HepG2 (cell line): ENCODE data around the gene MAP3K5. TPM values are rescaled to one million over a fixed set of nuclear protein-coding genes. Genes with fewer than 3 reads are reported as not detected.

Experiments
- ATAC-seq: fragments of 200-7000 bp; cut with Tn5 transposase; 3 replicates; pipeline ENCODE4 v1.9.1; 2020; ENCODE audit warnings: mild to moderate bottlenecking, moderate library complexity
- BruUV-seq: library from RNA; stranded (reverse); fragments of 400-500 nt; replicated peaks from 2 replicates; lab custom pipeline; 2021; lab: Mats Ljungman, UMichigan
- CTCF ChIA-PET: fragments of 300-600 bp; formaldehyde crosslinking; extraction: SDS; loops from one replicate; lab custom pipeline; 2021; ENCODE audit warnings: low total read pairs, inconsistent platforms, low intra/inter-chr PET ratio; lab: Yijun Ruan, JAX
- POLR2A ChIA-PET: fragments of 350-600 bp; sonication (Branson Sonifier 250); formaldehyde crosslinking; loops from one replicate; lab custom pipeline; 2020; ENCODE audit warnings: antibody characterized with exemption, inconsistent platforms; lab: Yijun Ruan, JAX
- DNase-seq: peaks from one replicate; pipeline ENCODE4 v3.0.0-alpha.2; 2015; ENCODE audit warnings: low spot score
- FAIRE-seq: peaks from 3 replicates; lab custom pipeline; 2011; peaks lifted over from hg19 to GRCh38; lab: Jason Lieb, UNC
- H2AFZ ChIP-seq: one replicate; pipeline ENCODE4 v1.6.1; 2011; ENCODE audit warnings: low read length, inconsistent platforms
- H3K27ac ChIP-seq: fragments of 300-600 bp; 3 replicates; pipeline ENCODE4 v1.8.0; 2011; ENCODE audit warnings: mixed run types, mild to moderate bottlenecking, mixed read lengths, low read length, inconsistent platforms; ENCODE audit not compliant: insufficient read depth; ENCODE audit errors: extremely low read length
- H3K27me3 ChIP-seq, 2 experiments: fragments of 200-600 bp in 1 of 2; 2 replicates in 1 of 2; 3 replicates in 1 of 2; pipeline versions ENCODE4 v1.6.0 to v1.8.0; 2011; ENCODE audit warnings: low read length in 2 of 2, mild to moderate bottlenecking in 2 of 2, moderate library complexity in 2 of 2, inconsistent platforms in 1 of 2; ENCODE audit not compliant: insufficient read depth in 2 of 2, control insufficient read depth in 1 of 2
- H3K36me3 ChIP-seq, 2 experiments: fragments of 200-600 bp in 1 of 2; replicated peaks in 1 of 2; 2 replicates in 1 of 2; 3 replicates in 1 of 2; pipeline versions ENCODE4 v1.5.1 to v1.8.0; 2011; ENCODE audit warnings: low read length in 2 of 2, inconsistent platforms in 1 of 2; ENCODE audit not compliant: insufficient read depth in 2 of 2, control insufficient read depth in 1 of 2
- H3K4me1 ChIP-seq: 2 replicates; pipeline ENCODE4 v1.5.1; 2012; ENCODE audit warnings: low read length, inconsistent platforms; ENCODE audit not compliant: insufficient read depth
- H3K4me2 ChIP-seq: 2 replicates; pipeline ENCODE4 v1.6.0; 2011; ENCODE audit warnings: low read depth, low read length, inconsistent platforms
- H3K4me3 ChIP-seq, 3 experiments: fragments of 200-600 bp in 1 of 3; sonication (generic), shearing (Covaris generic) in 1 of 3; replicated peaks in 1 of 3; 2 replicates each; pipeline ENCODE4 v1.5.1; 2011 to 2016; ENCODE audit warnings: low read length in 3 of 3, inconsistent platforms in 2 of 3, low read depth in 2 of 3, mild to moderate bottlenecking in 2 of 3, control low read depth in 1 of 3, mixed read lengths in 1 of 3; ENCODE audit not compliant: insufficient read depth in 1 of 3
- H3K79me2 ChIP-seq: one replicate; pipeline ENCODE4 v1.6.1; 2011; ENCODE audit warnings: low read length, inconsistent platforms; ENCODE audit not compliant: insufficient read depth
- H3K9ac ChIP-seq: 2 replicates; pipeline ENCODE4 v1.6.0; 2011; ENCODE audit warnings: mild to moderate bottlenecking, low read depth, low read length, inconsistent platforms; ENCODE audit not compliant: insufficient read depth
- H3K9me3 ChIP-seq: 2 replicates; pipeline ENCODE4 v1.5.1; 2012; ENCODE audit warnings: mild to moderate bottlenecking, low read length
- H4K20me1 ChIP-seq: 2 replicates; pipeline ENCODE4 v1.6.0; 2011; ENCODE audit warnings: inconsistent platforms, mild to moderate bottlenecking, low read length, moderate library complexity; ENCODE audit not compliant: insufficient read depth
- ASH2L ChIP-seq: fragments of 300-600, 200-600 bp; sonication (generic); IDR thresholded peaks from 2 replicates; pipeline ENCODE4 v1.7.0; 2017; ENCODE audit warnings: low read depth, mild to moderate bottlenecking, moderate library complexity, mixed read lengths, low read length; ENCODE audit not compliant: insufficient read length
- ELF4 ChIP-seq: sonication (generic); formaldehyde crosslinking; IDR thresholded peaks from 2 replicates; pipeline ENCODE4 v1.5.0; 2020; ENCODE audit warnings: missing genetic modification reagents, mild to moderate bottlenecking, moderate library complexity, borderline replicate concordance
- MYPOP ChIP-seq: sonication (generic); formaldehyde crosslinking; IDR thresholded peaks from 2 replicates; pipeline ENCODE4 v1.8.1; 2023; ENCODE audit warnings: mild to moderate bottlenecking, moderate library complexity, missing genetic modification reagents
- PRPF4 ChIP-seq: fragments of 200-400 bp; formaldehyde crosslinking; IDR thresholded peaks from 2 replicates; pipeline ENCODE4 v1.6.1; 2016; ENCODE audit warnings: low read length, low read depth; ENCODE audit not compliant: poor library complexity, severe bottlenecking
- SNAPC2 ChIP-seq: sonication (generic); formaldehyde crosslinking; IDR thresholded peaks from 2 replicates; pipeline ENCODE4 v1.8.1; 2022; ENCODE audit warnings: mild to moderate bottlenecking, missing genetic modification reagents
- TBL1XR1 ChIP-seq: fragments of 150-350 bp; IDR thresholded peaks from 2 replicates; pipeline ENCODE4 v1.6.1; 2014; ENCODE audit warnings: borderline replicate concordance, low read length; ENCODE audit not compliant: partially characterized antibody
- TCF7L2 ChIP-seq: IDR thresholded peaks from 2 replicates; pipeline ENCODE4 v1.6.1; 2011; ENCODE audit warnings: mild to moderate bottlenecking, low read depth, low read length, moderate library complexity
- ZNF468 ChIP-seq: sonication (generic); formaldehyde crosslinking; IDR thresholded peaks from 2 replicates; pipeline ENCODE4 v1.8.0; 2022; ENCODE audit warnings: mild to moderate bottlenecking, moderate library complexity, missing genetic modification reagents
- ZNF703 ChIP-seq: sonication (generic); formaldehyde crosslinking; IDR thresholded peaks from 2 replicates; pipeline ENCODE4 v1.5.1; 2020; ENCODE audit warnings: missing genetic modification reagents, mild to moderate bottlenecking, moderate library complexity, borderline replicate concordance
- WGBS: methylation state at CpG from one replicate; pipeline ENCODE4 v1.1.6; 2017; ENCODE audit warnings: low lambda C conversion rate; 5-methylcytosine and 5-hydroxymethylcytosine counted together
- in situ Hi-C: cut with HindIII; loops from 2 replicates; pipeline ENCODE4 v1.10.0; 2017; ENCODE audit warnings: low pct_unique_long_range_greater_than_20kb; ENCODE audit not compliant: extremely low pct_ligation_motif_present
- intact Hi-C: fragments of 100-400 bp; cut with micrococcal nuclease; formaldehyde crosslinking; loops from one replicate; pipeline ENCODE4 v1.10.0; 2022; ENCODE audit not compliant: unreplicated experiment
- polyA plus RNA-seq, 8 experiments: library from polyadenylated mRNA; depleted of rRNA in 3 of 8; stranded (reverse) in 7 of 8; unstranded in 1 of 8; fragments of >200 nt; fragmentation: Illumina TruSeq in 4 of 8; extraction: Trizol in 4 of 8; gene quantifications; 2 replicates each; pipeline versions ENCODE4 v1.2.1 to v1.2.3, GENCODE V29; 2011 to 2016; ENCODE audit warnings: low read depth in 4 of 8, missing spikeins in 1 of 8, mixed read lengths in 1 of 8; ENCODE audit not compliant: insufficient read depth in 1 of 8
- total RNA-seq, 5 experiments: library from RNA; depleted of rRNA; stranded (reverse); fragments of >200 nt; fragmentation: Illumina TruSeq; extraction: Trizol; gene quantifications; 2 replicates each; pipeline ENCODE4 v1.2.3, GENCODE V29; 2016; ENCODE audit warnings: low read depth in 1 of 5
- TF ChIP-seq, protein P1 (sequence below): sonication (generic); formaldehyde crosslinking; IDR thresholded peaks from 2 replicates; pipeline ENCODE4 v1.4.0; 2020; ENCODE audit warnings: low read depth, missing genetic modification reagents
- TF ChIP-seq, protein P2 (sequence below): sonication (generic); formaldehyde crosslinking; IDR thresholded peaks from 2 replicates; pipeline ENCODE4 v1.9.0; 2021; ENCODE audit warnings: missing genetic modification reagents, borderline replicate concordance

MAP3K5 gene
- total and polyA plus RNA-seq, 2 of the 13 experiments (the other 11 are each of a cell fraction or from before 2014, with no cell fraction given), result not detected

- no peak for TF ChIP-seq MYPOP (CRISPR knock-in tag)
- no peak for TF ChIP-seq PRPF4
Measured at GRCh38 chr6:136734977-136735376, 57.3 kb downstream of the MAP3K5 start (continued).

DNA sequence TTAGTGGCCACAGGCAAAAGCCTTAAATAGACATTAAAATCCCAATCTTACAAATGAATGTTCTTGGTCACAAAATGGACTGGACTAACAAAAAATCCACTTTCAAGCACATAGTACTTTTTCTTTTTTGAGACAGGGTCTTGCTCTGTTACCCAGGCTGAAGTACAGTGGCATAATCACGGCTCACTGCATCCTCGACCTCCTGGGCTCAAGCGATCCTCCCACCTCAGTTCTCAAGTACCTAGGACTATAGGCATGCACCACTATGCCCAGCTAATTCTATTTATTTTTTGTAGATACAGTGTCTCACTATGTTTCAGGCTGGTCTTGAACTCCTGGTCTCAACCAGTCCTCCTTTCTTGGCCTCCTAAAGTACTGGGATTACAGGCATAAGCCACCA lies 59.4 kb downstream of the MAP3K5 start:
- FAIRE-seq (no peak), ATAC-seq (no peak), DNase-seq (no peak)
- no peak overlapping the region for H3K27ac ChIP-seq
- no peaks in the 10 kb centered on the region for H3K4me1 ChIP-seq
- 24% methylated on average over 3 of the region's 3 CpGs for WGBS
- no peaks in the 10 kb centered on the region for H3K27me3 ChIP-seq
- H3K79me2 ChIP-seq, result no peaks in the 10 kb centered on the region
- no peak overlapping the region for H3K4me3 ChIP-seq
- no peaks in the 10 kb centered on the region for H3K36me3 ChIP-seq
- CTCF ChIA-PET, result no interaction called here
- H2AFZ ChIP-seq, result no peak overlapping the region
- H3K9ac ChIP-seq, result no peak overlapping the region
- no peaks in the 10 kb centered on the region for H4K20me1 ChIP-seq
- POLR2A ChIA-PET, result no interaction called here
- intact Hi-C loops (no loop called here), in situ Hi-C loops (no loop called here)
- no peak overlapping the region for H3K4me2 ChIP-seq
- no TSS peak for BruUV-seq
- H3K9me3 ChIP-seq, result no peaks in the 10 kb centered on the region
- TF ChIP-seq, protein P1, sequence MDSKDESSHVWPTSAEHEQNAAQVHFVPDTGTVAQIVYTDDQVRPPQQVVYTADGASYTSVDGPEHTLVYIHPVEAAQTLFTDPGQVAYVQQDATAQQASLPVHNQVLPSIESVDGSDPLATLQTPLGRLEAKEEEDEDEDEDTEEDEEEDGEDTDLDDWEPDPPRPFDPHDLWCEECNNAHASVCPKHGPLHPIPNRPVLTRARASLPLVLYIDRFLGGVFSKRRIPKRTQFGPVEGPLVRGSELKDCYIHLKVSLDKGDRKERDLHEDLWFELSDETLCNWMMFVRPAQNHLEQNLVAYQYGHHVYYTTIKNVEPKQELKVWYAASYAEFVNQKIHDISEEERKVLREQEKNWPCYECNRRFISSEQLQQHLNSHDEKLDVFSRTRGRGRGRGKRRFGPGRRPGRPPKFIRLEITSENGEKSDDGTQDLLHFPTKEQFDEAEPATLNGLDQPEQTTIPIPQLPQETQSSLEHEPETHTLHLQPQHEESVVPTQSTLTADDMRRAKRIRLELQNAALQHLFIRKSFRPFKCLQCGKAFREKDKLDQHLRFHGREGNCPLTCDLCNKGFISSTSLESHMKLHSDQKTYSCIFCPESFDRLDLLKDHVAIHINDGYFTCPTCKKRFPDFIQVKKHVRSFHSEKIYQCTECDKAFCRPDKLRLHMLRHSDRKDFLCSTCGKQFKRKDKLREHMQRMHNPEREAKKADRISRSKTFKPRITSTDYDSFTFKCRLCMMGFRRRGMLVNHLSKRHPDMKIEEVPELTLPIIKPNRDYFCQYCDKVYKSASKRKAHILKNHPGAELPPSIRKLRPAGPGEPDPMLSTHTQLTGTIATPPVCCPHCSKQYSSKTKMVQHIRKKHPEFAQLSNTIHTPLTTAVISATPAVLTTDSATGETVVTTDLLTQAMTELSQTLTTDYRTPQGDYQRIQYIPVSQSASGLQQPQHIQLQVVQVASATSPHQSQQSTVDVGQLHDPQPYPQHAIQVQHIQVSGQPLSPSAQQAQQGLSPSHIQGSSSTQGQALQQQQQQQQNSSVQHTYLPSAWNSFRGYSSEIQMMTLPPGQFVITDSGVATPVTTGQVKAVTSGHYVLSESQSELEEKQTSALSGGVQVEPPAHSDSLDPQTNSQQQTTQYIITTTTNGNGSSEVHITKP (CRISPR knock-in tag), result no peak
- TF ChIP-seq TCF7L2 (no peak), ASH2L (no peak), ELF4 (CRISPR knock-in tag) (no peak), ZNF703 (CRISPR knock-in tag) (no peak), ZNF468 (CRISPR knock-in tag) (no peak), TBL1XR1 (no peak), SNAPC2 (no peak)
- TF ChIP-seq, protein P2, sequence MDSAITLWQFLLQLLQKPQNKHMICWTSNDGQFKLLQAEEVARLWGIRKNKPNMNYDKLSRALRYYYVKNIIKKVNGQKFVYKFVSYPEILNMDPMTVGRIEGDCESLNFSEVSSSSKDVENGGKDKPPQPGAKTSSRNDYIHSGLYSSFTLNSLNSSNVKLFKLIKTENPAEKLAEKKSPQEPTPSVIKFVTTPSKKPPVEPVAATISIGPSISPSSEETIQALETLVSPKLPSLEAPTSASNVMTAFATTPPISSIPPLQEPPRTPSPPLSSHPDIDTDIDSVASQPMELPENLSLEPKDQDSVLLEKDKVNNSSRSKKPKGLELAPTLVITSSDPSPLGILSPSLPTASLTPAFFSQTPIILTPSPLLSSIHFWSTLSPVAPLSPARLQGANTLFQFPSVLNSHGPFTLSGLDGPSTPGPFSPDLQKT (CRISPR knock-in tag), result no peak
